Right ventricle myocardium inferior (tissue), 1 donor: Measurements from ENCODE around the gene DAB1. TPM values are rescaled to one million over a fixed set of nuclear protein-coding genes. Genes with fewer than 3 reads are reported as not detected.
"Not testable (repeated sequence)": the region's sequence is repeated elsewhere in the genome, so short reads cannot be mapped to it uniquely, and the experiment has no call there.

ENCODE experiments used
- ATAC-seq: fragments of 200-7000 bp; cut with Tn5 transposase; one replicate; pipeline ENCODE4 v1.9.1; 2020; ENCODE audit warnings: mild to moderate bottlenecking, moderate library complexity
- DNase-seq: peaks from one replicate; pipeline ENCODE4 v3.0.0; 2021; ENCODE audit errors: missing footprints
- intact Hi-C: fragments of 100-400 bp; cut with DNase I; formaldehyde crosslinking; loops from one replicate; pipeline ENCODE4 v1.11.0; 2022
- total RNA-seq: library from RNA; stranded (reverse); fragmentation: NEBNext Ultra II Directional; extraction: Animal tissue kit (Norgen Biotek cat#: 25700); gene quantifications from one replicate; pipeline ENCODE4 v1.2.1, GENCODE V29; 2021
- donor health status: DM: no; HTN: yes; CAD: no; lungs with severe emphysema.

DAB1 gene
- total RNA-seq, 1 donor from 2014 or later = 9.0 TPM

GRCh38 chr1:57118948-57119603, 304.8 kb downstream of the DAB1 start:
- no peak for ATAC-seq
- DNase-seq = no peak
- intact Hi-C loops = loop anchor here (5.0 kb wide), 1 partner anchor 37 kb away; no protein-coding TSS in a partner anchor

GRCh38 chr1:57117753-57118152, 306.1 kb downstream of the DAB1 start:
- DNase-seq (no peak), ATAC-seq (no peak)
- intact Hi-C loops = loop anchor here (5.0 kb wide), 1 partner anchor 35 kb away; no protein-coding TSS in a partner anchor

GRCh38 chr1:57116871-57117270, 307.0 kb downstream of the DAB1 start:
- intact Hi-C loops = loop anchor here (5.0 kb wide), 1 partner anchor 35 kb away; no protein-coding TSS in a partner anchor
- DNase-seq = no peak
- no peak for ATAC-seq

- intact Hi-C loops = loop anchor here (5.0 kb wide), 1 partner anchor 33 kb away; no protein-coding TSS in a partner anchor
- DNase-seq (no peak), ATAC-seq (peak; percentile 57)
These were observed 308.7 kb downstream of the DAB1 start for GRCh38 chr1:57115030-57115614.

- intact Hi-C loops = no loop called here
- ATAC-seq = no peak
- no peak for DNase-seq
These were observed 311.7 kb downstream of the DAB1 start for GRCh38 chr1:57112148-57112547.

GRCh38 chr1:57111175-57111574, 312.7 kb downstream of the DAB1 start:
- intact Hi-C loops = no loop called here
- ATAC-seq = no peak
- DNase-seq = no peak

GRCh38 chr1:57109883-57110282, 314.0 kb downstream of the DAB1 start:
- DNase-seq (no peak), ATAC-seq (no peak)
- intact Hi-C loops = no loop called here

GRCh38 chr1:57109247-57109646, 314.6 kb downstream of the DAB1 start:
- intact Hi-C loops = no loop called here
- DNase-seq (no peak), ATAC-seq (no peak)

- DNase-seq (no peak), ATAC-seq (no peak)
- intact Hi-C loops = no loop called here
These were observed 317.6 kb downstream of the DAB1 start for GRCh38 chr1:57106296-57106695.

- no peak for DNase-seq
- intact Hi-C loops = no loop called here
- ATAC-seq = peak; percentile 23
These were observed 321.1 kb downstream of the DAB1 start for GRCh38 chr1:57102561-57103326.

GRCh38 chr1:57101209-57101608, 322.7 kb downstream of the DAB1 start:
- DNase-seq = no peak
- intact Hi-C loops = no loop called here
- ATAC-seq = no peak

- no peak for DNase-seq
- no peak for ATAC-seq
- intact Hi-C loops = no loop called here
These were observed 329.1 kb downstream of the DAB1 start for GRCh38 chr1:57094749-57095148.

- intact Hi-C loops = no loop called here
- ATAC-seq (peak; percentile 24), DNase-seq (no peak)
These were observed 330.7 kb downstream of the DAB1 start for GRCh38 chr1:57093122-57093521.

GRCh38 chr1:57091642-57092041, 332.2 kb downstream of the DAB1 start:
- intact Hi-C loops = no loop called here
- DNase-seq = no peak
- no peak for ATAC-seq

- intact Hi-C loops = no loop called here
- ATAC-seq (peak; percentile 65), DNase-seq (no peak)
These were observed 334.0 kb downstream of the DAB1 start for GRCh38 chr1:57089855-57090254.

GRCh38 chr1:57089221-57089620, 334.6 kb downstream of the DAB1 start:
- intact Hi-C loops = no loop called here
- DNase-seq (no peak), ATAC-seq (no peak)

GRCh38 chr1:57088653-57089052, 335.2 kb downstream of the DAB1 start:
- intact Hi-C loops = no loop called here
- DNase-seq = no peak

GRCh38 chr1:57087660-57088059, 336.2 kb downstream of the DAB1 start:
- intact Hi-C loops, ATAC-seq, DNase-seq: not testable (repeated sequence)

More at GRCh38 chr1:57088653-57089052, 335.2 kb downstream of the DAB1 start:
- no peak for ATAC-seq

GRCh38 chr1:57086154-57086553, 337.7 kb downstream of the DAB1 start:
- DNase-seq (no peak), ATAC-seq (no peak)
- intact Hi-C loops = no loop called here

GRCh38 chr1:57084701-57085100, 339.2 kb downstream of the DAB1 start:
- DNase-seq (no peak), ATAC-seq (no peak)
- intact Hi-C loops = loop anchor here (5.0 kb wide), 1 partner anchor 33 kb away; no protein-coding TSS in a partner anchor
